Osteoblast (primary cell): ENCODE results near the gene RFC3. TPM values are rescaled to one million over a fixed set of nuclear protein-coding genes. Genes with fewer than 3 reads are reported as not detected.

Experiments used
- DNase-seq: peaks from one replicate; pipeline ENCODE4 v3.0.0; 2011; ENCODE audit warnings: low spot score, mixed read lengths; ENCODE audit not compliant: insufficient read length; ENCODE audit errors: missing footprints
- H2AFZ ChIP-seq: 2 replicates; pipeline ENCODE4 v1.6.0; 2011; ENCODE audit warnings: mild to moderate bottlenecking, low read length
- H3K27ac ChIP-seq: 2 replicates; pipeline ENCODE4 v1.5.1; 2011; ENCODE audit warnings: mild to moderate bottlenecking, low read depth, low read length, moderate library complexity
- H3K27me3 ChIP-seq: 2 replicates; pipeline ENCODE4 v1.6.0; 2012; ENCODE audit warnings: mild to moderate bottlenecking, control low read depth, inconsistent platforms, low read length, moderate library complexity; ENCODE audit not compliant: insufficient read depth
- H3K36me3 ChIP-seq: 2 replicates; pipeline ENCODE4 v1.5.1; 2011; ENCODE audit warnings: mild to moderate bottlenecking, low read length, control low read depth, moderate library complexity; ENCODE audit not compliant: insufficient read depth
- H3K4me1 ChIP-seq: 2 replicates; pipeline ENCODE4 v1.5.1; 2011; ENCODE audit warnings: mild to moderate bottlenecking, low read length, control low read depth, moderate library complexity; ENCODE audit not compliant: insufficient read depth
- H3K4me2 ChIP-seq: 2 replicates; pipeline ENCODE4 v1.6.0; 2011; ENCODE audit warnings: mild to moderate bottlenecking, low read length; ENCODE audit not compliant: insufficient read depth
- H3K4me3 ChIP-seq: fragments of 200-600 bp; sonication (generic); 3 replicates; pipeline ENCODE4 v1.5.1; 2012; ENCODE audit warnings: mild to moderate bottlenecking, low read length, inconsistent platforms; ENCODE audit not compliant: insufficient read depth
- H3K79me2 ChIP-seq: 2 replicates; pipeline ENCODE4 v1.6.0; 2012; ENCODE audit warnings: mild to moderate bottlenecking, low read length, control low read depth, inconsistent platforms; ENCODE audit not compliant: insufficient read depth
- H3K9me3 ChIP-seq: 2 replicates; pipeline ENCODE4 v1.5.1; 2011; ENCODE audit warnings: low read depth, low read length, control low read depth
- H4K20me1 ChIP-seq: 2 replicates; pipeline ENCODE4 v1.6.0; 2012; ENCODE audit warnings: mild to moderate bottlenecking, low read length, control low read depth; ENCODE audit not compliant: insufficient read depth
- total RNA-seq: library from RNA; depleted of rRNA; stranded (reverse); fragments of >200 nt; gene quantifications from 2 replicates; pipeline ENCODE4 v1.2.3, GENCODE V29; 2012
- TF ChIP-seq, protein P1 (sequence below): IDR thresholded peaks from 2 replicates; pipeline ENCODE4 v1.5.1; 2011; ENCODE audit warnings: mild to moderate bottlenecking, low read depth, low read length, moderate library complexity; ENCODE audit errors: extremely low read depth

RFC3 gene
- total RNA-seq, 1 donor: 5.4 TPM

DNA sequence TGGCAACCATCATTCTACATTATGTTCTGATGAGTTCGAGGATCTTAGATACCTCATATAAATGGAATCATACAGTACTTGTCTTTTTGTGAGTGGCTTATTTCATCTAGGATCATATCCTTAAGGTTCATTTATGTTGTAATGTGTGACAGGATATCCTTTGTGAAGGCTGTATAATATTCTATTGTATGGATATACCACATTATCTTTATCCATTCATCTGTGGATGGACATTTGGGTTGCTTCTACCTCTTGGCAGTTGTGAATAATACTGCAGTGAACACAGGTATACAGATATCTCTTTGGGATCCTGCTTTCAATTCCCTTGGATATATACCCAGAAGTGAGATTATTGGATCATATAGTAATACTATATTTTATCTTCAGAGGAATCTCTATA is 33.2 kb upstream of the RFC3 start:
- no peaks in the 10 kb centered on the region for H3K9me3 ChIP-seq
- no peaks in the 10 kb centered on the region for H3K4me1 ChIP-seq
- no peak overlapping the region for H3K4me3 ChIP-seq
- H2AFZ ChIP-seq: no peak overlapping the region
- no peaks in the 10 kb centered on the region for H4K20me1 ChIP-seq
- H3K27me3 ChIP-seq: no peaks in the 10 kb centered on the region
- TF ChIP-seq, protein P1, sequence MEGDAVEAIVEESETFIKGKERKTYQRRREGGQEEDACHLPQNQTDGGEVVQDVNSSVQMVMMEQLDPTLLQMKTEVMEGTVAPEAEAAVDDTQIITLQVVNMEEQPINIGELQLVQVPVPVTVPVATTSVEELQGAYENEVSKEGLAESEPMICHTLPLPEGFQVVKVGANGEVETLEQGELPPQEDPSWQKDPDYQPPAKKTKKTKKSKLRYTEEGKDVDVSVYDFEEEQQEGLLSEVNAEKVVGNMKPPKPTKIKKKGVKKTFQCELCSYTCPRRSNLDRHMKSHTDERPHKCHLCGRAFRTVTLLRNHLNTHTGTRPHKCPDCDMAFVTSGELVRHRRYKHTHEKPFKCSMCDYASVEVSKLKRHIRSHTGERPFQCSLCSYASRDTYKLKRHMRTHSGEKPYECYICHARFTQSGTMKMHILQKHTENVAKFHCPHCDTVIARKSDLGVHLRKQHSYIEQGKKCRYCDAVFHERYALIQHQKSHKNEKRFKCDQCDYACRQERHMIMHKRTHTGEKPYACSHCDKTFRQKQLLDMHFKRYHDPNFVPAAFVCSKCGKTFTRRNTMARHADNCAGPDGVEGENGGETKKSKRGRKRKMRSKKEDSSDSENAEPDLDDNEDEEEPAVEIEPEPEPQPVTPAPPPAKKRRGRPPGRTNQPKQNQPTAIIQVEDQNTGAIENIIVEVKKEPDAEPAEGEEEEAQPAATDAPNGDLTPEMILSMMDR: no peak
- H3K36me3 ChIP-seq: no peaks in the 10 kb centered on the region
- no peak for DNase-seq
- no peaks in the 10 kb centered on the region for H3K79me2 ChIP-seq
- H3K4me2 ChIP-seq: no peak overlapping the region
- no peak overlapping the region for H3K27ac ChIP-seq

DNA sequence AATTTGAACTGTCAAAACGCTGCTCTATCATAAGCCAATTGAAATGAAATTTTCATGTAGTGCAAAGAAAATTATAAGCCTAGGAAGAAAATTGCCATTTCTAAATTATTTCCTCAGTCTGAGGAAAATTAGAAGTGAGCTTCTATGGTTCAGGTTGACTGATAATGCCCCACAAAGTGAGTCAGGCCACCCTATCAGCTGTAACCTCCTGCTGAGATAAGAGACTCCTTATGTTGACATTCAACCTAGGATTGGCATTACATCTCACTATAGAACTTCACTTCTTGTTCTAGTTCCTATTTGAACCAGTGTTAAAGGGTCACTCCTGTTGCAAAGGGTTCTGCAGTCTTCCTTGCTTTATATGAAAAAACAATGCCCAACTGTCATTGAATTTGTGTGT is 32.6 kb upstream of the RFC3 start:
- TF ChIP-seq, protein P1: no peak
- Histone ChIP-seq H3K27ac (no peak overlapping the region), H4K20me1 (no peaks in the 10 kb centered on the region), H3K4me2 (no peak overlapping the region), H2AFZ (no peak overlapping the region), H3K36me3 (no peaks in the 10 kb centered on the region), H3K79me2 (no peaks in the 10 kb centered on the region), H3K27me3 (no peaks in the 10 kb centered on the region), H3K9me3 (no peaks in the 10 kb centered on the region), H3K4me3 (no peak overlapping the region), H3K4me1 (no peaks in the 10 kb centered on the region)
- DNase-seq: no peak

DNA sequence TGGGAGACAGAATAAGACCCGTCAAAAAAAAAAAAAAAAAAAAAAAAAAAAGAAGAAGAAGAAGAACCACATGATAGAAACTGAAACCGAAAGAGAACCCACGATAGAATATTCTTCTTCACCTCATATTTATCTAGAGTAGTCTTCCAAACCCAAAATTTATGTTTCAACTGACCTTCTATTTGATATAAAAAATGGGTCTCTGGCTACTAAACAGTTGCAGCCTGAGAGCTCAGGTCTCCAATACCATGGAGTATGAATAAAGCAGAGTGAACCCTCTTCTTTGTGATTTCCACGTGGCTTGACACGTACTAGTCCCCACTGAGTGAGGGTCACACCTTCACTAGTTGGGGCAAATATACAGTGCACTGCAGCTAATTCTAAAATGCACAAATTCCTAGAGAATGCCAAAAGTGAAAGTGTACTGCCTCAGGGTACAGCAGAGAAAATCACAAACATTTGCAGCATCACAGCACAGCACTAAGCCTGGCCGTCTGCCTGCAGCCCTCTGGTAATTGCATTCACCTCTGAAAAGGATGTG is 30.8 kb upstream of the RFC3 start:
- no peaks in the 10 kb centered on the region for H3K36me3 ChIP-seq
- peak overlapping the region; percentile 97 for H2AFZ ChIP-seq
- no peaks in the 10 kb centered on the region for H3K4me1 ChIP-seq
- no peaks in the 10 kb centered on the region for H3K9me3 ChIP-seq
- DNase-seq: peak; percentile 37
- TF ChIP-seq, protein P1: no peak
- H3K79me2 ChIP-seq: no peaks in the 10 kb centered on the region
- no peaks in the 10 kb centered on the region for H3K27me3 ChIP-seq
- peak overlapping the region; percentile 72 for H3K4me3 ChIP-seq
- peak overlapping the region; percentile 82 for H3K4me2 ChIP-seq
- H4K20me1 ChIP-seq: no peaks in the 10 kb centered on the region
- H3K27ac ChIP-seq: no peak overlapping the region

DNA sequence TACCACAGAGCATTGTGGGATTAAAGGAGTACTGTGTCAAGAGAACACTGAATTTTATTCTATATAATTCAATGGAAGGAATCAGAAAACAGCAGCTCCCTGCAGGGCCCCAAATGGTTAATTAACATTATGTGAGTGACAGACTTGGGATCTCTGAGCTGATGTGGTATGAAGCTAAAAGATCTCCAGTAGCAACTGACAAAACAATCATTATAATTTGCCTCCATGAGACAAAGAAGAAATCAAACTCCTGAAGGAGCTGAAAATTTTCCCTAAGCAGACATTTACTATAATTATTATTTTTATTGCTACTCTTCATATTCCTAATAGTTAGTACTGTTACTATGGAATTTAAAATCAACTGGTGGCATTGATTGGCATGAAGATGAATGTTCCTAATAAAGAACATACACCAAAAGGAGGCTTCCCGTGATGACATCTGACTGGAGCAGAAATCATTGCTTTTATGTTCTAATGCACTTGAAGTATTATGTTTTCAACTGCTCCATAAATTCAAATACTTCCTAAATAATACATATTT is 28.8 kb upstream of the RFC3 start:
- Histone ChIP-seq H3K4me2 (no peak overlapping the region), H2AFZ (no peak overlapping the region), H3K9me3 (no peaks in the 10 kb centered on the region), H3K27me3 (no peaks in the 10 kb centered on the region), H4K20me1 (no peaks in the 10 kb centered on the region), H3K27ac (no peak overlapping the region), H3K79me2 (no peaks in the 10 kb centered on the region), H3K36me3 (no peaks in the 10 kb centered on the region), H3K4me1 (no peaks in the 10 kb centered on the region), H3K4me3 (no peak overlapping the region)
- DNase-seq: no peak
- TF ChIP-seq, protein P1: no peak
